Measurements from ENCODE around the gene CLDN25. TPM values are rescaled to one million over a fixed set of nuclear protein-coding genes. Genes with fewer than 3 reads are reported as not detected.
"Not testable (repeated sequence)": the region's sequence is repeated elsewhere in the genome, so short reads cannot be mapped to it uniquely, and the experiment has no call there.

The CLDN25 gene
- total and polyA plus RNA-seq, 3 experiments from 2014 or later: not detected

- H3K4me1 ChIP-seq (ENCODE audit: insufficient read depth, low read length); H3K4me3 ChIP-seq (ENCODE audit: low read length); DNase-seq; H3K9me3 Mint-ChIP-seq; H3K27ac ChIP-seq (ENCODE audit: low read depth, low read length); POLR2A ChIA-PET; CTCF ChIA-PET; H3K36me3 Mint-ChIP-seq; H3K27ac Mint-ChIP-seq; H3K4me3 Mint-ChIP-seq; H3K27me3 ChIP-seq (ENCODE audit: insufficient read depth, low read length, poor library complexity, severe bottlenecking); H3K9me3 ChIP-seq (ENCODE audit: low read length); H3K36me3 ChIP-seq (ENCODE audit: insufficient read depth, low read length); H3K4me1 Mint-ChIP-seq: not testable (repeated sequence)
- H3K27me3 Mint-ChIP-seq: peaks cover 5 to 24% of the 10 kb centered on the region in 2 donors
Observed at GRCh38 chr11:113789016-113789415, 9.4 kb downstream of the CLDN25 start.

GRCh38 chr11:113789675-113790320 lies 10.2 kb downstream of the CLDN25 start:
- no peak for DNase-seq
- H3K27me3 ChIP-seq (ENCODE audit: insufficient read depth, low read length, poor library complexity, severe bottlenecking): peaks cover 5% of the 10 kb centered on the region
- no peaks in the 10 kb centered on the region for H3K4me1 ChIP-seq (ENCODE audit: insufficient read depth, low read length)
- H3K36me3 ChIP-seq (ENCODE audit: insufficient read depth, low read length): no peaks in the 10 kb centered on the region
- CTCF ChIA-PET: no interaction called here
- Mint-ChIP-seq H3K9me3 (no peaks in the 10 kb centered on the region), H3K4me3 (no peak overlapping the region), H3K36me3 (no peaks in the 10 kb centered on the region), H3K27ac (no peak overlapping the region), H3K27me3 (peaks cover 5 to 17% of the 10 kb centered on the region in 2 donors), H3K4me1 (no peaks in the 10 kb centered on the region)
- POLR2A ChIA-PET: no interaction called here
- H3K9me3 ChIP-seq (ENCODE audit: low read length): no peaks in the 10 kb centered on the region
- H3K4me3 ChIP-seq (ENCODE audit: low read length): no peak overlapping the region
- H3K27ac ChIP-seq (ENCODE audit: low read depth, low read length): no peak overlapping the region

GRCh38 chr11:113796663-113797259 lies 17.2 kb downstream of the CLDN25 start:
- Histone ChIP-seq H3K4me3 (ENCODE audit: low read length) (no peak overlapping the region), H3K4me1 (ENCODE audit: insufficient read depth, low read length) (no peaks in the 10 kb centered on the region), H3K36me3 (ENCODE audit: insufficient read depth, low read length) (peaks cover 8% of the 10 kb centered on the region), H3K27ac (ENCODE audit: low read depth, low read length) (no peak overlapping the region), H3K27me3 (ENCODE audit: insufficient read depth, low read length, poor library complexity, severe bottlenecking) (no peaks in the 10 kb centered on the region), H3K9me3 (ENCODE audit: low read length) (no peaks in the 10 kb centered on the region)
- DNase-seq: no peak
- Mint-ChIP-seq H3K9me3 (peaks cover 0 to 4% (median 0%) of the 10 kb centered on the region in 5 donors), H3K36me3 (peaks cover 4 to 41% (median 13%) of the 10 kb centered on the region in 3 donors), H3K4me1 (no peaks in the 10 kb centered on the region), H3K27ac (no peak overlapping the region), H3K4me3 (no peak overlapping the region), H3K27me3 (no peaks in the 10 kb centered on the region)
- CTCF ChIA-PET: interaction anchor here (0.6 to 2.0 kb wide), 9 partner anchors 9 to 539 kb away, joined by 3 to 9 read pairs (median 3); partner anchors contain the start of gene ZW10
- POLR2A ChIA-PET: no interaction called here

GRCh38 chr11:113802621-113803020 lies 23.0 kb downstream of the CLDN25 start:
- H3K36me3 ChIP-seq (ENCODE audit: insufficient read depth, low read length): peaks cover 36% of the 10 kb centered on the region
- Mint-ChIP-seq H3K36me3 (peaks cover 6 to 84% (median 30%) of the 10 kb centered on the region in 3 donors), H3K9me3 (no peaks in the 10 kb centered on the region), H3K4me1 (no peaks in the 10 kb centered on the region), H3K27ac (no peak overlapping the region), H3K27me3 (no peaks in the 10 kb centered on the region), H3K4me3 (no peak overlapping the region)
- no peak overlapping the region for H3K4me3 ChIP-seq (ENCODE audit: low read length)
- H3K27ac ChIP-seq (ENCODE audit: low read depth, low read length): no peak overlapping the region
- DNase-seq: no peak
- POLR2A ChIA-PET: no interaction called here
- CTCF ChIA-PET: no interaction called here
- no peaks in the 10 kb centered on the region for H3K9me3 ChIP-seq (ENCODE audit: low read length)
- H3K4me1 ChIP-seq (ENCODE audit: insufficient read depth, low read length): no peaks in the 10 kb centered on the region
- no peaks in the 10 kb centered on the region for H3K27me3 ChIP-seq (ENCODE audit: insufficient read depth, low read length, poor library complexity, severe bottlenecking)

GRCh38 chr11:113805640-113806039 lies 26.0 kb downstream of the CLDN25 start:
- peak overlapping the region in 6 of 8 donors; percentile 14 to 68 (median 56) for H3K27ac Mint-ChIP-seq
- no peaks in the 10 kb centered on the region for H3K27me3 Mint-ChIP-seq
- POLR2A ChIA-PET: no interaction called here
- no peaks in the 10 kb centered on the region for H3K4me1 Mint-ChIP-seq
- no peaks in the 10 kb centered on the region for H3K9me3 Mint-ChIP-seq
- CTCF ChIA-PET: interaction anchor here (1.2 to 2.3 kb wide), 4 partner anchors 9 to 457 kb away, joined by 3 to 8 read pairs (median 4); no protein-coding TSS in a partner anchor
- Histone ChIP-seq H3K27ac (ENCODE audit: low read depth, low read length) (no peak overlapping the region), H3K27me3 (ENCODE audit: insufficient read depth, low read length, poor library complexity, severe bottlenecking) (no peaks in the 10 kb centered on the region), H3K9me3 (ENCODE audit: low read length) (no peaks in the 10 kb centered on the region), H3K4me3 (ENCODE audit: low read length) (no peak overlapping the region), H3K36me3 (ENCODE audit: insufficient read depth, low read length) (peaks cover 34% of the 10 kb centered on the region), H3K4me1 (ENCODE audit: insufficient read depth, low read length) (no peaks in the 10 kb centered on the region)
- DNase-seq: no peak
- H3K36me3 Mint-ChIP-seq: peaks cover 3 to 88% (median 37%) of the 10 kb centered on the region in 3 donors
- H3K4me3 Mint-ChIP-seq: no peak overlapping the region

- Histone ChIP-seq H3K4me3 (ENCODE audit: low read length) (no peak overlapping the region), H3K36me3 (ENCODE audit: insufficient read depth, low read length) (peaks cover 34% of the 10 kb centered on the region), H3K4me1 (ENCODE audit: insufficient read depth, low read length) (no peaks in the 10 kb centered on the region), H3K27me3 (ENCODE audit: insufficient read depth, low read length, poor library complexity, severe bottlenecking) (no peaks in the 10 kb centered on the region), H3K9me3 (ENCODE audit: low read length) (no peaks in the 10 kb centered on the region), H3K27ac (ENCODE audit: low read depth, low read length) (no peak overlapping the region)
- ChIA-PET POLR2A (no interaction called here), CTCF (interaction anchor here (1.2 to 2.3 kb wide), 4 partner anchors 10 to 457 kb away, joined by 3 to 8 read pairs (median 4); no protein-coding TSS in a partner anchor)
- Mint-ChIP-seq H3K36me3 (peaks cover 3 to 85% (median 33%) of the 10 kb centered on the region in 3 donors), H3K4me1 (no peaks in the 10 kb centered on the region), H3K27ac (peak overlapping the region in 2 of 8 donors; percentile 34 to 66), H3K9me3 (no peaks in the 10 kb centered on the region), H3K4me3 (no peak overlapping the region), H3K27me3 (no peaks in the 10 kb centered on the region)
- DNase-seq: no peak
Observed at GRCh38 chr11:113806406-113806805, 26.8 kb downstream of the CLDN25 start.

- Histone ChIP-seq H3K4me3 (ENCODE audit: low read length) (no peak overlapping the region), H3K27me3 (ENCODE audit: insufficient read depth, low read length, poor library complexity, severe bottlenecking) (no peaks in the 10 kb centered on the region), H3K27ac (ENCODE audit: low read depth, low read length) (no peak overlapping the region), H3K4me1 (ENCODE audit: insufficient read depth, low read length) (no peaks in the 10 kb centered on the region), H3K9me3 (ENCODE audit: low read length) (no peaks in the 10 kb centered on the region), H3K36me3 (ENCODE audit: insufficient read depth, low read length) (peaks cover 21% of the 10 kb centered on the region)
- Mint-ChIP-seq H3K4me3 (no peak overlapping the region), H3K27me3 (no peaks in the 10 kb centered on the region), H3K36me3 (peaks cover 0 to 83% (median 25%) of the 10 kb centered on the region in 3 donors), H3K4me1 (no peaks in the 10 kb centered on the region), H3K9me3 (no peaks in the 10 kb centered on the region), H3K27ac (peak overlapping the region in 1 of 8 donors; percentile 61)
- POLR2A ChIA-PET: no interaction called here
- CTCF ChIA-PET: no interaction called here
- no peak for DNase-seq
Observed at GRCh38 chr11:113808931-113809330, 29.3 kb downstream of the CLDN25 start.

GRCh38 chr11:113814181-113814580 lies 34.6 kb downstream of the CLDN25 start:
- DNase-seq: no peak
- H3K9me3 Mint-ChIP-seq: no peaks in the 10 kb centered on the region
- H3K9me3 ChIP-seq (ENCODE audit: low read length): no peaks in the 10 kb centered on the region
- no peaks in the 10 kb centered on the region for H3K36me3 ChIP-seq (ENCODE audit: insufficient read depth, low read length)
- no peaks in the 10 kb centered on the region for H3K27me3 Mint-ChIP-seq
- no peaks in the 10 kb centered on the region for H3K4me1 ChIP-seq (ENCODE audit: insufficient read depth, low read length)
- H3K4me3 Mint-ChIP-seq: no peak overlapping the region
- H3K27ac Mint-ChIP-seq: peak overlapping the region in 2 of 8 donors; percentile 9 to 10
- peaks cover 0 to 3% (median 0%) of the 10 kb centered on the region in 3 donors for H3K4me1 Mint-ChIP-seq
- no peaks in the 10 kb centered on the region for H3K27me3 ChIP-seq (ENCODE audit: insufficient read depth, low read length, poor library complexity, severe bottlenecking)
- no peak overlapping the region for H3K4me3 ChIP-seq (ENCODE audit: low read length)
- CTCF ChIA-PET: no interaction called here
- peaks cover 0 to 63% (median 19%) of the 10 kb centered on the region in 3 donors for H3K36me3 Mint-ChIP-seq
- POLR2A ChIA-PET: no interaction called here
- no peak overlapping the region for H3K27ac ChIP-seq (ENCODE audit: low read depth, low read length)
